Neural cell (in vitro differentiated cells): ENCODE data around the gene SLAIN2. TPM values are rescaled to one million over a fixed set of nuclear protein-coding genes. Genes with fewer than 3 reads are reported as not detected.
"Not testable (repeated sequence)": the region's sequence is repeated elsewhere in the genome, so short reads cannot be mapped to it uniquely, and the experiment has no call there.

ENCODE experiments used
- H2AFZ ChIP-seq: fragments of 200-600, 300-800 bp; sonication (generic), shearing (Covaris generic); 2 replicates; pipeline ENCODE4 v1.6.0; 2014; ENCODE audit warnings: low read depth, mild to moderate bottlenecking, antibody characterized with exemption, low read length, moderate library complexity
- H3F3A ChIP-seq: fragments of 200-600 bp; shearing (Covaris generic); 2 replicates; pipeline ENCODE4 v1.6.1; 2016; ENCODE audit warnings: mild to moderate bottlenecking, moderate library complexity, mixed read lengths, antibody characterized with exemption, low read length; ENCODE audit not compliant: insufficient read depth, poor library complexity, severe bottlenecking
- H3K27ac ChIP-seq: fragments of 200-600, 300-800 bp; sonication (generic), shearing (Covaris generic); 2 replicates; pipeline ENCODE4 v1.5.1; 2014; ENCODE audit warnings: mild to moderate bottlenecking, low read length, moderate library complexity
- H3K27me3 ChIP-seq: fragments of 300-800, 200-600 bp; sonication (generic), shearing (Covaris generic); 2 replicates; pipeline ENCODE4 v1.6.0; 2014; ENCODE audit warnings: mild to moderate bottlenecking, low read depth, low read length, moderate library complexity; ENCODE audit not compliant: insufficient read depth
- H3K36me3 ChIP-seq: fragments of 300-800, 200-600 bp; sonication (generic), shearing (Covaris generic); 2 replicates; pipeline ENCODE4 v1.5.1; 2014; ENCODE audit warnings: mild to moderate bottlenecking, antibody characterized with exemption, low read length, moderate library complexity; ENCODE audit not compliant: insufficient read depth
- H3K4me2 ChIP-seq: fragments of 300-800, 200-600 bp; sonication (generic), shearing (Covaris generic); 2 replicates; pipeline ENCODE4 v1.6.0; 2014; ENCODE audit warnings: mild to moderate bottlenecking, low read length
- H3K4me3 ChIP-seq: fragments of 300-800, 200-600 bp; sonication (generic), shearing (Covaris generic); 2 replicates; pipeline ENCODE4 v1.5.1; 2014; ENCODE audit warnings: mild to moderate bottlenecking, low read length, moderate library complexity
- H3K79me2 ChIP-seq: fragments of 200-600 bp; shearing (Covaris generic); replicated peaks from 2 replicates; pipeline ENCODE4 v1.6.0; 2014; ENCODE audit warnings: mild to moderate bottlenecking, low read length, moderate library complexity; ENCODE audit not compliant: insufficient read depth
- H3K9ac ChIP-seq: fragments of 300-800, 200-600 bp; sonication (generic), shearing (Covaris generic); 2 replicates; pipeline ENCODE4 v1.6.1; 2016; ENCODE audit warnings: mild to moderate bottlenecking, low read length, mixed read lengths
- H3K9me2 ChIP-seq: fragments of 200-600 bp; shearing (Covaris generic); 2 replicates; pipeline ENCODE4 v1.6.1; 2016; ENCODE audit warnings: mild to moderate bottlenecking, low read length, mixed read lengths; ENCODE audit not compliant: insufficient read depth
- H3K9me3 ChIP-seq: fragments of 200-600, 300-800 bp; sonication (generic), shearing (Covaris generic); 2 replicates; pipeline ENCODE4 v1.6.1; 2016; ENCODE audit warnings: mild to moderate bottlenecking, mixed run types, low read length, moderate library complexity, mixed read lengths
- H4K20me1 ChIP-seq: fragments of 200-600 bp; shearing (Covaris generic); 2 replicates; pipeline ENCODE4 v1.6.1; 2016; ENCODE audit warnings: mild to moderate bottlenecking, mixed run types; ENCODE audit not compliant: insufficient read depth
- CTCF ChIP-seq: fragments of 450-650 bp; IDR thresholded peaks from 2 replicates; pipeline ENCODE4 v1.5.1; 2014; ENCODE audit warnings: antibody characterized with exemption, mild to moderate bottlenecking, moderate library complexity; ENCODE audit not compliant: poor library complexity, severe bottlenecking
- EP300 ChIP-seq: fragments of 450-650 bp; conservative IDR thresholded peaks from 2 replicates; pipeline ENCODE4 v1.6.1; 2014; ENCODE audit warnings: antibody characterized with exemption, mild to moderate bottlenecking, moderate library complexity; ENCODE audit not compliant: poor library complexity, severe bottlenecking
- EZH2 ChIP-seq: fragments of 200-600, 300-800 bp; shearing (Covaris generic), sonication (generic); IDR thresholded peaks from 2 replicates; pipeline ENCODE4 v1.6.1; 2014; ENCODE audit warnings: antibody characterized with exemption, low read length, borderline replicate concordance, mild to moderate bottlenecking; ENCODE audit not compliant: insufficient read depth, poor library complexity, severe bottlenecking
- MXI1 ChIP-seq: fragments of 450-650 bp; conservative IDR thresholded peaks from 2 replicates; pipeline ENCODE4 v1.6.1; 2014; ENCODE audit warnings: antibody characterized with exemption, mild to moderate bottlenecking; ENCODE audit not compliant: poor library complexity, severe bottlenecking
- POLR2AphosphoS5 ChIP-seq: IDR thresholded peaks from 2 replicates; pipeline ENCODE4 v1.6.1; 2012
- RAD21 ChIP-seq: fragments of 450-650 bp; conservative IDR thresholded peaks from 2 replicates; pipeline ENCODE4 v1.6.1; 2014; ENCODE audit warnings: antibody characterized with exemption, mild to moderate bottlenecking, moderate library complexity
- REST ChIP-seq: IDR thresholded peaks from 2 replicates; pipeline ENCODE4 v1.6.1; 2012; ENCODE audit warnings: borderline replicate concordance
- SMC3 ChIP-seq: fragments of 450-650 bp; conservative IDR thresholded peaks from 2 replicates; pipeline ENCODE4 v1.6.1; 2014; ENCODE audit warnings: antibody characterized with exemption, mild to moderate bottlenecking, moderate library complexity; ENCODE audit not compliant: poor library complexity
- TAF1 ChIP-seq: IDR thresholded peaks from 2 replicates; pipeline ENCODE4 v1.6.1; 2012; ENCODE audit warnings: low read depth
- polyA plus RNA-seq: library from polyadenylated mRNA; depleted of rRNA; stranded (reverse); fragments of >200 nt; gene quantifications from 2 replicates; pipeline ENCODE4 v1.2.3, GENCODE V29; 2014

The SLAIN2 gene
- polyA plus RNA-seq, 1 donor from 2014 or later, result 43.2 TPM

- H3K4me3 ChIP-seq, result no peak overlapping the region
- TF ChIP-seq TAF1 (no peak), RAD21 (no peak), CTCF (no peak), EZH2 (no peak)
- H3K9ac ChIP-seq, result no peak overlapping the region
Measured at GRCh38 chr4:48449151-48449550, 107.8 kb downstream of the SLAIN2 start.

GRCh38 chr4:48450740-48451139, 109.4 kb downstream of the SLAIN2 start:
- H2AFZ ChIP-seq, result no peak overlapping the region
- no peaks in the 10 kb centered on the region for H3F3A ChIP-seq
- no peak overlapping the region for H3K9ac ChIP-seq
- H3K27me3 ChIP-seq, result no peaks in the 10 kb centered on the region
- no peak overlapping the region for H3K4me3 ChIP-seq
- H3K4me2 ChIP-seq, result no peak overlapping the region
- no peak for TF ChIP-seq SMC3
- no peak for TF ChIP-seq EP300
- no peak for TF ChIP-seq TAF1
- no peak for TF ChIP-seq REST
- no peak for TF ChIP-seq EZH2
- TF ChIP-seq POLR2AphosphoS5, result no peak
- no peak for TF ChIP-seq MXI1
- TF ChIP-seq CTCF, result no peak
- TF ChIP-seq RAD21, result no peak
- H3K27ac ChIP-seq, result no peak overlapping the region
- no peaks in the 10 kb centered on the region for H4K20me1 ChIP-seq
- no peaks in the 10 kb centered on the region for H3K79me2 ChIP-seq
- no peaks in the 10 kb centered on the region for H3K36me3 ChIP-seq
- H3K9me3 ChIP-seq, result no peaks in the 10 kb centered on the region
- H3K9me2 ChIP-seq, result no peaks in the 10 kb centered on the region

More at GRCh38 chr4:48449151-48449550, 107.8 kb downstream of the SLAIN2 start:
- Histone ChIP-seq H3F3A (no peaks in the 10 kb centered on the region), H3K9me3 (no peaks in the 10 kb centered on the region), H3K4me2 (no peak overlapping the region), H3K79me2 (no peaks in the 10 kb centered on the region), H3K27ac (no peak overlapping the region), H3K27me3 (no peaks in the 10 kb centered on the region), H3K9me2 (no peaks in the 10 kb centered on the region), H2AFZ (no peak overlapping the region), H3K36me3 (no peaks in the 10 kb centered on the region), H4K20me1 (no peaks in the 10 kb centered on the region)

- not testable (repeated sequence) for H3K4me2 ChIP-seq, H3K9me2 ChIP-seq, H3K9ac ChIP-seq, H3K79me2 ChIP-seq, H3K4me3 ChIP-seq, H3K9me3 ChIP-seq, H3K27ac ChIP-seq, H3K27me3 ChIP-seq, H3K36me3 ChIP-seq, H4K20me1 ChIP-seq, H3F3A ChIP-seq, H2AFZ ChIP-seq
Measured at GRCh38 chr4:48451656-48452055, 110.3 kb downstream of the SLAIN2 start.
